Esophagus squamous epithelium (tissue), 5 donors: Measurements from ENCODE around the gene IL1B. TPM values are rescaled to one million over a fixed set of nuclear protein-coding genes. Genes with fewer than 3 reads are reported as not detected.

ENCODE experiments used
- DNase-seq: peaks from one replicate; lab custom pipeline; 2025; lab: John Stamatoyannopoulos, UW
- H3K27ac ChIP-seq, 4 donors: fragments of 200-600 bp; sonication (generic); one replicate each; pipeline ENCODE4 v1.5.1; 2016 to 2019; ENCODE audit warnings: mild to moderate bottlenecking in 1 of 4
- H3K27me3 ChIP-seq, 4 donors: fragments of 200-600 bp; sonication (generic); 1 replicate in 3 of 4; 2 replicates in 1 of 4; pipeline versions ENCODE4 v1.5.1 to v1.6.0; 2017 to 2021; ENCODE audit warnings: antibody characterized with exemption in 1 of 4
- H3K36me3 ChIP-seq, 3 donors: fragments of 200-600 bp; sonication (generic); one replicate each; pipeline ENCODE4 v1.5.1; 2016 to 2019
- H3K4me1 ChIP-seq, 3 donors: fragments of 200-600 bp; sonication (generic); one replicate each; pipeline ENCODE4 v1.5.1; 2017 to 2019
- H3K4me3 ChIP-seq, 4 donors: fragments of 200-600 bp; sonication (generic); 1 replicate in 3 of 4; 2 replicates in 1 of 4; pipeline ENCODE4 v1.5.1; 2016 to 2019; ENCODE audit warnings: mild to moderate bottlenecking in 2 of 4, moderate library complexity in 1 of 4
- H3K9me3 ChIP-seq, 3 donors: fragments of 200-600 bp; sonication (generic); one replicate each; pipeline ENCODE4 v1.5.1; 2016 to 2019
- CTCF ChIP-seq, 6 experiments: fragments of 450-650 bp in 4 of 6; fragments of 200-600 bp in 2 of 6; sonication (generic) in 2 of 6; IDR thresholded peaks; one replicate each; pipeline ENCODE4 v1.5.1; 2016 to 2019; ENCODE audit warnings: antibody characterized with exemption in 6 of 6, mild to moderate bottlenecking in 4 of 6, moderate library complexity in 4 of 6
- POLR2A ChIP-seq, 4 donors: fragments of 450-650 bp; IDR thresholded peaks; one replicate each; pipeline ENCODE4 v1.6.1; 2017; ENCODE audit warnings: antibody characterized with exemption in 4 of 4, mild to moderate bottlenecking in 4 of 4, moderate library complexity in 3 of 4
- WGBS, 2 donors: methylation state at CpG; one replicate each; pipeline ENCODE4 v1.1.5; 2018; 5-methylcytosine and 5-hydroxymethylcytosine counted together
- intact Hi-C: fragments of 100-400 bp; cut with DNase I; formaldehyde crosslinking; loops from one replicate; pipeline ENCODE4 v1.15.0; 2022
- total RNA-seq, 4 donors: library from RNA; depleted of rRNA; stranded (reverse); fragments of >200 nt; gene quantifications; one replicate each; pipeline ENCODE4 v1.1.0, GENCODE V29; 2016
- donor health status: DM: yes; HTN: yes; CAD: no.

Gene IL1B
- total RNA-seq, 4 donors from 2014 or later, result 1.3 to 16.5 (median 4.4) TPM

GRCh38 chr2:112876971-112877361, 40.4 kb upstream of the IL1B start:
- H3K4me1 ChIP-seq, result peaks cover 0 to 40% (median 12%) of the 10 kb centered on the region in 3 donors
- no peak overlapping the region for H3K4me3 ChIP-seq
- H3K27me3 ChIP-seq, result no peaks in the 10 kb centered on the region
- no peaks in the 10 kb centered on the region for H3K36me3 ChIP-seq
- TF ChIP-seq CTCF (IDR thresholded peaks at IDR 0.05) (peak in 1 of 6 experiments; percentile 21), POLR2A (IDR thresholded peaks at IDR 0.05) (no peak)
- no peaks in the 10 kb centered on the region for H3K9me3 ChIP-seq
- 48 to 79% methylated on average over 3 to 4 of the region's 4 CpGs for WGBS, 2 donors
- DNase-seq, result no peak
- peak overlapping the region; percentile 69 to 73 (median 71) for H3K27ac ChIP-seq
- intact Hi-C loops, result no loop called here

GRCh38 chr2:112876257-112876970, 39.8 kb upstream of the IL1B start:
- TF ChIP-seq POLR2A (IDR thresholded peaks at IDR 0.05) (no peak), CTCF (IDR thresholded peaks at IDR 0.05) (no peak)
- Histone ChIP-seq H3K36me3 (no peaks in the 10 kb centered on the region), H3K9me3 (no peaks in the 10 kb centered on the region), H3K27me3 (no peaks in the 10 kb centered on the region), H3K4me1 (peaks cover 0 to 36% (median 12%) of the 10 kb centered on the region in 3 donors), H3K27ac (peak overlapping the region in 3 of 4 donors; percentile 69 to 73 (median 73)), H3K4me3 (no peak overlapping the region)
- no peak for DNase-seq
- intact Hi-C loops, result no loop called here
- 41 to 58% methylated on average over 3 of the region's 3 CpGs for WGBS, 2 donors

GRCh38 chr2:112870841-112871835, 34.6 kb upstream of the IL1B start:
- no peak for DNase-seq
- Histone ChIP-seq H3K36me3 (no peaks in the 10 kb centered on the region), H3K27me3 (peaks cover 0 to 4% (median 0%) of the 10 kb centered on the region in 4 donors), H3K27ac (no peak overlapping the region), H3K4me1 (peaks cover 19 to 43% (median 24%) of the 10 kb centered on the region in 3 donors), H3K9me3 (no peaks in the 10 kb centered on the region), H3K4me3 (no peak overlapping the region)
- 64 to 65% methylated on average over 8 of the region's 9 CpGs for WGBS, 2 donors
- TF ChIP-seq POLR2A (IDR thresholded peaks at IDR 0.05) (no peak), CTCF (IDR thresholded peaks at IDR 0.05) (no peak)
- intact Hi-C loops, result no loop called here

GRCh38 chr2:112869258-112869842, 32.8 kb upstream of the IL1B start:
- 16 to 18% methylated on average over 6 to 7 of the region's 7 CpGs for WGBS, 2 donors
- Histone ChIP-seq H3K9me3 (no peaks in the 10 kb centered on the region), H3K27ac (peak overlapping the region; percentile 26 to 80 (median 70)), H3K27me3 (peaks cover 0 to 4% (median 0%) of the 10 kb centered on the region in 4 donors), H3K4me3 (no peak overlapping the region), H3K4me1 (peaks cover 19 to 41% (median 23%) of the 10 kb centered on the region in 3 donors), H3K36me3 (no peaks in the 10 kb centered on the region)
- peak; percentile 26 for DNase-seq
- TF ChIP-seq CTCF (IDR thresholded peaks at IDR 0.05) (no peak), POLR2A (IDR thresholded peaks at IDR 0.05) (no peak)
- intact Hi-C loops, result no loop called here
